HEK293 (cell line): ENCODE data around the gene DDRGK1.

Experiments
- CTCF ChIA-PET: fragments of 350-600 bp; formaldehyde crosslinking; extraction: SDS; loops from one replicate; lab custom pipeline; 2021; ENCODE audit warnings: antibody characterized with exemption; lab: Yijun Ruan, JAX
- POLR2A ChIA-PET: fragments of 300-600 bp; formaldehyde crosslinking; extraction: SDS; loops from one replicate; lab custom pipeline; 2020; ENCODE audit warnings: antibody characterized with exemption, inconsistent platforms; lab: Yijun Ruan, JAX
- H3K27ac ChIP-seq: fragments of 200-500 bp; sonication (Bioruptor generic); 2 replicates; pipeline ENCODE4 v1.5.1; 2014; ENCODE audit warnings: low read depth, low read length, control low read depth, inconsistent platforms; ENCODE audit errors: extremely low read depth
- H3K36me3 ChIP-seq, 2 experiments: fragments of 200-500 bp in 1 of 2; sonication (Bioruptor generic) in 1 of 2; 1 replicate in 1 of 2; 2 replicates in 1 of 2; pipeline ENCODE4 v1.5.1; 2014 to 2017; ENCODE audit warnings: inconsistent platforms in 2 of 2, low read length in 2 of 2; ENCODE audit not compliant: control insufficient read depth in 2 of 2, insufficient read depth in 1 of 2
- H3K4me1 ChIP-seq: fragments of 200-500 bp; sonication (Bioruptor generic); 2 replicates; pipeline ENCODE4 v1.5.1; 2014; ENCODE audit warnings: mild to moderate bottlenecking, low read length, inconsistent platforms; ENCODE audit not compliant: control insufficient read depth, insufficient read depth
- H3K4me3 ChIP-seq: 2 replicates; pipeline ENCODE4 v1.5.1; 2011; ENCODE audit warnings: low read depth, mild to moderate bottlenecking, control low read depth, low read length, moderate library complexity
- H3K9me3 ChIP-seq: fragments of 200-500 bp; sonication (Bioruptor generic); 2 replicates; pipeline ENCODE4 v1.5.1; 2014; ENCODE audit warnings: low read depth, low read length, inconsistent platforms; ENCODE audit not compliant: control insufficient read depth, insufficient read depth
- GLI2 ChIP-seq: fragments of 450-650 bp; formaldehyde crosslinking; IDR thresholded peaks from 2 replicates; pipeline ENCODE4; 2017; ENCODE audit warnings: missing biosample characterization, missing genetic modification characterization, low read depth, borderline replicate concordance
- KLF8 ChIP-seq: fragments of 450-650 bp; formaldehyde crosslinking; IDR thresholded peaks from 2 replicates; pipeline ENCODE4 v1.5.1; 2016; ENCODE audit warnings: missing biosample characterization, missing genetic modification characterization
- PATZ1 ChIP-seq: fragments of 450-650 bp; formaldehyde crosslinking; IDR thresholded peaks from 2 replicates; pipeline ENCODE4 v1.5.1; 2016; ENCODE audit warnings: missing biosample characterization, missing genetic modification characterization
- PRDM4 ChIP-seq: fragments of 450-650 bp; formaldehyde crosslinking; IDR thresholded peaks from 2 replicates; pipeline ENCODE4 v1.5.1; 2017; ENCODE audit warnings: missing biosample characterization, missing genetic modification characterization
- YY1 ChIP-seq: fragments of 450-650 bp; formaldehyde crosslinking; IDR thresholded peaks from 2 replicates; pipeline ENCODE4 v1.5.1; 2018; ENCODE audit warnings: missing biosample characterization, missing genetic modification characterization
- ZBTB20 ChIP-seq: fragments of 450-650 bp; formaldehyde crosslinking; IDR thresholded peaks from 2 replicates; pipeline ENCODE4 v1.5.1; 2016; ENCODE audit warnings: missing biosample characterization, missing genetic modification characterization
- ZBTB44 ChIP-seq: fragments of 450-650 bp; IDR thresholded peaks from 2 replicates; pipeline ENCODE4 v1.5.1; 2018; ENCODE audit warnings: missing biosample characterization, mild to moderate bottlenecking, missing genetic modification characterization
- ZBTB8A ChIP-seq: fragments of 450-650 bp; formaldehyde crosslinking; IDR thresholded peaks from 2 replicates; pipeline ENCODE4 v1.5.1; 2016; ENCODE audit warnings: missing biosample characterization, missing genetic modification characterization
- ZNF114 ChIP-seq: fragments of 450-650 bp; formaldehyde crosslinking; IDR thresholded peaks from 2 replicates; pipeline ENCODE4 v1.5.0; 2017; ENCODE audit warnings: missing biosample characterization, missing genetic modification characterization
- ZNF184 ChIP-seq: fragments of 450-650 bp; IDR thresholded peaks from 2 replicates; pipeline ENCODE4 v1.5.1; 2018; ENCODE audit warnings: missing biosample characterization, mild to moderate bottlenecking, missing genetic modification characterization
- ZNF266 ChIP-seq: fragments of 450-650 bp; formaldehyde crosslinking; IDR thresholded peaks from 2 replicates; pipeline ENCODE4 v1.5.1; 2016; ENCODE audit warnings: missing biosample characterization, missing genetic modification characterization, low read depth
- ZNF335 ChIP-seq: fragments of 450-650 bp; formaldehyde crosslinking; conservative IDR thresholded peaks from 2 replicates; pipeline ENCODE4 v1.5.1; 2016; ENCODE audit warnings: missing biosample characterization, missing genetic modification characterization
- ZNF404 ChIP-seq: fragments of 450-650 bp; formaldehyde crosslinking; IDR thresholded peaks from 2 replicates; pipeline ENCODE4 v1.5.1; 2017; ENCODE audit warnings: missing biosample characterization, missing genetic modification characterization
- ZNF658 ChIP-seq: fragments of 450-650 bp; formaldehyde crosslinking; IDR thresholded peaks from 2 replicates; pipeline ENCODE4; 2016; ENCODE audit warnings: missing biosample characterization, missing genetic modification characterization
- ZNF677 ChIP-seq: fragments of 450-650 bp; IDR thresholded peaks from 2 replicates; pipeline ENCODE4 v1.5.0; 2018; ENCODE audit warnings: missing biosample characterization, mild to moderate bottlenecking, missing genetic modification characterization, moderate library complexity
- TF ChIP-seq, protein P1 (sequence below): fragments of 450-650 bp; formaldehyde crosslinking; IDR thresholded peaks from 2 replicates; pipeline ENCODE4 v1.5.1; 2016; ENCODE audit warnings: missing biosample characterization, missing genetic modification characterization

DDRGK1 gene

DNA sequence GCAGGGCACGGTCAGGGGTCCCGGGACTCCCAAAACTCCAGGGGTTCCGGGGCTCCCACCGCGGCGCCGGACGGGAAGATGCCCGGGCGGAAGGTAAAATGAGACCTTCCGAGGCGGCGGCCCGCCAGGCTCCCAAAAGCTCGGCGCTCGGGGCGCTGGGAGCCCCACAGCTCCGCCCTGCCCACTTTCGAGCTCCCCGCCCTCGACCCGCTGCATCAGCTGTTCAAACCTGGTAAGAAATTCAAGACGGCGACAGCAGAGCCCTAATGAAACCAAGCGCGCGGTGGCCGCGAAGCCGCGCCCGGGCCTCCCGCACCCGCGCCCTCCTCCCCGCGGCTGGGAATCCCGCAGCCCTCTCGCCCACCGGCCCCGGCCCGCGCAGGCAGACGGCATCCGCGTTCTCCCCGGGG is 34.1 kb upstream of the DDRGK1 start:
- ChIA-PET CTCF (interaction anchor here (1.1 to 2.6 kb wide), 3 partner anchors 9 to 13 kb away, joined by 3 to 22 read pairs (median 4); no protein-coding TSS in a partner anchor), POLR2A (interaction anchor here (1.0 kb wide), 1 partner anchor 193 kb away, joined by 4 read pairs; the partner anchor contains the start of gene MRPS26)
- Histone ChIP-seq H3K27ac (peak overlapping the region; percentile 62; the same call in 1 of the 2 replicates), H3K4me1 (no peaks in the 10 kb centered on the region), H3K9me3 (no peaks in the 10 kb centered on the region), H3K36me3 (no peaks in the 10 kb centered on the region), H3K4me3 (peak overlapping the region; percentile 55)
- TF ChIP-seq ZBTB20 = peak; percentile 81; the same call in 1 of the 2 replicates
- peak; percentile 34; the same call in 1 of the 2 replicates for TF ChIP-seq ZBTB8A (tag by site-specific recombination)
- TF ChIP-seq KLF8 (tag by site-specific recombination) = 0 out of 2 replicates have a peak, but pooled peaks have one; percentile 15
- TF ChIP-seq YY1 (tag by site-specific recombination) = peak; percentile 14; the same call in 1 of the 2 replicates
- TF ChIP-seq PRDM4 = no peak
- TF ChIP-seq ZNF677 (tag by site-specific recombination) = no peak
- 0 out of 2 replicates have a peak, but pooled peaks have one; percentile 23 for TF ChIP-seq PATZ1 (tag by site-specific recombination)
- TF ChIP-seq ZNF658 = no peak
- no peak for TF ChIP-seq ZNF114 (tag by site-specific recombination)

DNA sequence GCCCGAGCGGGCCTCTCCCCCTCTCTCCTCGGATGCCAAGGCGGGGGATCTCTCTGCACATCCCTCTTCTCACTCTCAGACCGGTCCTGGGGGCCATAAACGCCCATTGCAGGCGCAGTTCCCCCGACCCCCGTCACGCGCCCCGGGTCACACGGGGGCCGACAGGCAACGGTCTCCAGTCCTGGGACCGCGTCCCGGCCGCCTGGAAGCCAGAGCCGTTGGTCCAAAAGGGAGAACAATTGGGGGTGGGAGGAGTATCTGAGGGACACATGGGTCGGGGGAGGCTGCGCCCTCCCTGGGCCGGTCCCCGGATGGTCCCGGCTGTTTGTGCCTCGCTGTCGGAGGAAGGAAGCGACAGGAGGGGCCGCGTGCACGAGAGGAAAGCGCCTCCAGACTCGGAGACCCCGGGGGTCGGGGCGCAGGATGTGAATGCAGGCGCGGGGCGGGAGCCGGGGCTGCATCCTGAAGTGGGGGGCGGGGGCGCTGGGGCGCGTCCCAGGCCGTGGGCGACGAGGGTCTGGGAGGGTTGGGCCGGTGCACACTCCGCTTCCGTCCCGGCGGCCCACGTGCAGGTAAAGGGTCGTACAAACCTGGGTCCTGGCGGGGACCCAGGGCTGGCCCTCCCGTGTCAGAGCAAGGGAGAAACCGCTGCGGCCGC is 33.6 kb upstream of the DDRGK1 start:
- Histone ChIP-seq H3K4me3 (peak overlapping the region; percentile 55; the same call in 1 of the 2 replicates), H3K9me3 (no peaks in the 10 kb centered on the region), H3K27ac (no peak overlapping the region; the same call in 1 of the 2 replicates), H3K4me1 (no peaks in the 10 kb centered on the region), H3K36me3 (no peaks in the 10 kb centered on the region)
- POLR2A ChIA-PET = no interaction called here
- CTCF ChIA-PET = interaction anchor here (0.6 to 1.0 kb wide), 4 partner anchors 19 to 309 kb away, joined by 3 to 4 read pairs (median 3); no protein-coding TSS in a partner anchor
- TF ChIP-seq ZNF335 (0 out of 2 replicates have a peak, but pooled peaks have one; percentile 47), ZBTB44 (tag by site-specific recombination) (no peak), ZNF266 (no peak), GLI2 (no peak), ZNF404 (no peak), ZNF184 (tag by site-specific recombination) (no peak)
- TF ChIP-seq, protein P1, sequence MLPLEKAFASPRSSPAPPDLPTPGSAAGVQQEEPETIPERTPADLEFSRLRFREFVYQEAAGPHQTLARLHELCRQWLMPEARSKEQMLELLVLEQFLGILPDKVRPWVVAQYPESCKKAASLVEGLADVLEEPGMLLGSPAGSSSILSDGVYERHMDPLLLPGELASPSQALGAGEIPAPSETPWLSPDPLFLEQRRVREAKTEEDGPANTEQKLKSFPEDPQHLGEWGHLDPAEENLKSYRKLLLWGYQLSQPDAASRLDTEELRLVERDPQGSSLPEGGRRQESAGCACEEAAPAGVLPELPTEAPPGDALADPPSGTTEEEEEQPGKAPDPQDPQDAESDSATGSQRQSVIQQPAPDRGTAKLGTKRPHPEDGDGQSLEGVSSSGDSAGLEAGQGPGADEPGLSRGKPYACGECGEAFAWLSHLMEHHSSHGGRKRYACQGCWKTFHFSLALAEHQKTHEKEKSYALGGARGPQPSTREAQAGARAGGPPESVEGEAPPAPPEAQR (tag by site-specific recombination) = no peak
